RWPE2 (cell line): ENCODE results near the gene CENPQ.

Source experiments
- ATAC-seq: fragments of 200-7000 bp; cut with Tn5 transposase; 3 replicates; pipeline ENCODE4 v1.9.1; 2021; ENCODE audit warnings: low read depth
- DNase-seq: peaks from one replicate; pipeline ENCODE4 v3.0.0-alpha.2; 2020; ENCODE audit warnings: low spot score
- H3K27ac ChIP-seq: fragments of 450-650 bp; 2 replicates; pipeline ENCODE4 v1.5.1; 2017; ENCODE audit warnings: mild to moderate bottlenecking; ENCODE audit not compliant: poor library complexity, severe bottlenecking
- H3K27me3 ChIP-seq: fragments of 250-450 bp; sonication (Bioruptor Pico); 2 replicates; pipeline ENCODE4 v1.5.1; 2021; ENCODE audit warnings: mild to moderate bottlenecking, moderate library complexity; ENCODE audit not compliant: insufficient read depth, poor library complexity, severe bottlenecking
- H3K36me3 ChIP-seq: fragments of 250-450 bp; sonication (Bioruptor Pico); 2 replicates; pipeline ENCODE4 v1.5.1; 2020; ENCODE audit warnings: low read depth, mild to moderate bottlenecking, moderate library complexity
- H3K4me1 ChIP-seq: fragments of 250-450 bp; sonication (Bioruptor Pico); 2 replicates; pipeline ENCODE4 v1.5.1; 2021; ENCODE audit warnings: mild to moderate bottlenecking, moderate library complexity; ENCODE audit not compliant: insufficient read depth, poor library complexity, severe bottlenecking
- H3K4me3 ChIP-seq: fragments of 250-450 bp; sonication (Bioruptor Pico); 2 replicates; pipeline ENCODE4 v1.5.1; 2021; ENCODE audit warnings: mild to moderate bottlenecking, moderate library complexity; ENCODE audit not compliant: severe bottlenecking
- H3K9me3 ChIP-seq: fragments of 250-450 bp; sonication (Bioruptor Pico); 2 replicates; pipeline ENCODE4 v1.5.1; 2021; ENCODE audit warnings: mild to moderate bottlenecking, moderate library complexity; ENCODE audit not compliant: severe bottlenecking
- TF ChIP-seq, protein P1 (sequence below): fragments of 450-650 bp; IDR thresholded peaks from one replicate; pipeline ENCODE4 v1.5.1; 2017; ENCODE audit warnings: mild to moderate bottlenecking, moderate library complexity; ENCODE audit not compliant: poor library complexity, severe bottlenecking

Gene CENPQ

DNA sequence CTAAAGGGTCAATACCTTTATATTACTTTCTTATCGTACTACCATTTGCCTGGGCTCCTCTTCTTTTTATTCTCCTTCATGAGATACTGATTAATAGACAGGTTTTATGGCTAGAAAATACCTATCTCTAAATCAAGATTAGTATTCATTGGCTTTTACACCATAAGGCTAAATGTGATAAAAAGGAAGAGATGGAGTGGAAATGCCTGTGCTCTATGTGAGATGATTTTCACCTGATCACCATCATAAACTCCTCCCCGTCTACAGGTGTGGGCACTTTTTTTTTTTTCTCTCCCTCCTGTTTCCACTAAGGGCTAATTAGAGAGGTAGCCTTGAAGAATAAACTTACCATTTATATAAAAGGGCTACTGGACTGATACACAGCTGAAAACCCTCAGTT lies 36.5 kb downstream of the CENPQ start, which contains the start of gene GLYATL3:
GLYATL3 (plus strand) TSS at position 301 of the 400 bp plus-strand sequence. CDS start 12,068 bp downstream, outside the sequence.
- no peak within 1 kb of the TSS for H3K27ac ChIP-seq
- no peaks in the 10 kb centered on the region for H3K4me1 ChIP-seq
- H3K27me3 ChIP-seq = peaks cover 8% of the 10 kb centered on the region
- no peak for DNase-seq
- no peak within 1 kb of the TSS for H3K4me3 ChIP-seq
- H3K36me3 ChIP-seq = no peaks in the 10 kb centered on the region
- TF ChIP-seq, protein P1, sequence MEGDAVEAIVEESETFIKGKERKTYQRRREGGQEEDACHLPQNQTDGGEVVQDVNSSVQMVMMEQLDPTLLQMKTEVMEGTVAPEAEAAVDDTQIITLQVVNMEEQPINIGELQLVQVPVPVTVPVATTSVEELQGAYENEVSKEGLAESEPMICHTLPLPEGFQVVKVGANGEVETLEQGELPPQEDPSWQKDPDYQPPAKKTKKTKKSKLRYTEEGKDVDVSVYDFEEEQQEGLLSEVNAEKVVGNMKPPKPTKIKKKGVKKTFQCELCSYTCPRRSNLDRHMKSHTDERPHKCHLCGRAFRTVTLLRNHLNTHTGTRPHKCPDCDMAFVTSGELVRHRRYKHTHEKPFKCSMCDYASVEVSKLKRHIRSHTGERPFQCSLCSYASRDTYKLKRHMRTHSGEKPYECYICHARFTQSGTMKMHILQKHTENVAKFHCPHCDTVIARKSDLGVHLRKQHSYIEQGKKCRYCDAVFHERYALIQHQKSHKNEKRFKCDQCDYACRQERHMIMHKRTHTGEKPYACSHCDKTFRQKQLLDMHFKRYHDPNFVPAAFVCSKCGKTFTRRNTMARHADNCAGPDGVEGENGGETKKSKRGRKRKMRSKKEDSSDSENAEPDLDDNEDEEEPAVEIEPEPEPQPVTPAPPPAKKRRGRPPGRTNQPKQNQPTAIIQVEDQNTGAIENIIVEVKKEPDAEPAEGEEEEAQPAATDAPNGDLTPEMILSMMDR = no peak
- ATAC-seq = no peak
- H3K9me3 ChIP-seq = no peaks in the 10 kb centered on the region

DNA sequence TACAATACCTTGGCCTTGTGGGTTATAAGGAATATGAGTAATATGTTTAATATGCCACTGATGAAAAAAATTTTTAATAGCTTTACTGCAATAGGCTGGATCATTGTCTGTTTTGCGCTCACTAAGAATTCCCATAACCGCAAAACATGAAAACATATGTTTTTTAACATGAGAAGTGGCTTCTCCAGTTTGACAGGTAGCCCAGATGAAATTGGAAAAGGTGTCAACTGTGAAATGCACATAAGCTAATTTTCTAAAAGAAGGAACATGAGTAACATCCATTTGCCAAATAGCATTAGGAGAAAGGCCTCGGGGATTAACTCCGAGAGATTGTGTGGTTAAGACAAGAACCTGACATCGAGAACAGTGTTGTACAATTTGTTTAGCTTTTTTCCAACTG lies 41.5 kb downstream of the CENPQ start:
- Histone ChIP-seq H3K36me3 (no peaks in the 10 kb centered on the region), H3K4me1 (no peaks in the 10 kb centered on the region), H3K4me3 (no peak overlapping the region), H3K27ac (no peak overlapping the region), H3K27me3 (no peaks in the 10 kb centered on the region), H3K9me3 (no peaks in the 10 kb centered on the region)
- no peak for ATAC-seq
- DNase-seq = no peak
- TF ChIP-seq, protein P1 = no peak

DNA sequence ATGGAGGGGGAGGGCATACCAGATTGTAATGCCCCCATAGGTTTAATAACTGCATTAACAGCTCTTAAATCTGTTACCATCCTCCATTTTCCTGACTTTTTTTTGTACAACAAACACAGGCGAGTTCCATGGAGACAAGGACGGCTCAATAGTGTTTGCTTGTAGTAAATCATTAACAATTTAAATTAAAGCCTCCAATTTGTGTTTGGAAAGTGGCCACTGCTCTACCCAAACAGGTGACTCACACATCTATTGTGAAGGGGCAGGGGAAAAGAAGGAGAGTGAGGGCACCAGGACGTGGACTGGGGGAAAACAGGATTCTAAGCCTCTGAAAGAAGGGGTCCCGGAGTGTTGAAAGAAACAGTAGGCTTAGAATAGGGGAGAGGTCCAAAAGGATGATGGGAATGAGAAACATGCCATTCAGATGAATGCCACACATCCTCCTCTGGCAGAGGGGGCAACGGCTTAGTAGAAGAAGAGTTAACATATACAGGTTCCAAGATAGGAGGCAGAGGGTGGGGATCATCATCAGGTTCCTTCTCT lies 43.5 kb downstream of the CENPQ start:
- Histone ChIP-seq H3K4me3 (no peak overlapping the region), H3K9me3 (no peaks in the 10 kb centered on the region), H3K36me3 (no peaks in the 10 kb centered on the region), H3K4me1 (no peaks in the 10 kb centered on the region), H3K27ac (no peak overlapping the region), H3K27me3 (no peaks in the 10 kb centered on the region)
- DNase-seq = no peak
- ATAC-seq = no peak
- TF ChIP-seq, protein P1 = no peak

DNA sequence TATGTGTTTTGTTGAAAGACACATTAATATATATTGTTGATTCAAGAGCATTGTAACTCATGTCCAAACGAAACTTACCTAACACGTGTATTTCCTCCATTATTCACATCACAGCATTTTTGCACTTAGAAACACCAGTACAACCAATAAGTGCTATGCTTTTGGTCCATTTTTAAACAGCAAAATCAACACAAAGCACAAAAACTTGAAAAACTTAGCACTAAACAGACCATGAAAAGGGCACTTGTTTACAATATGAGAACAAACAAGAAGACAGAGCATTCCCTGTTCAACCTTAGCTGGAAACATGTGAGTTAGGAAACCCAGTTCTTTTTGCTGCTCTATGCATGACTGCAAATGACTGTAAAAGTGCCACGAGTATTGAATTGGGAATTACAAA lies 46.2 kb downstream of the CENPQ start:
- TF ChIP-seq, protein P1 = no peak
- no peaks in the 10 kb centered on the region for H3K4me1 ChIP-seq
- H3K27ac ChIP-seq = no peak overlapping the region
- H3K4me3 ChIP-seq = no peak overlapping the region
- no peaks in the 10 kb centered on the region for H3K36me3 ChIP-seq
- H3K27me3 ChIP-seq = no peaks in the 10 kb centered on the region
- ATAC-seq (no peak), DNase-seq (no peak)
- no peaks in the 10 kb centered on the region for H3K9me3 ChIP-seq

DNA sequence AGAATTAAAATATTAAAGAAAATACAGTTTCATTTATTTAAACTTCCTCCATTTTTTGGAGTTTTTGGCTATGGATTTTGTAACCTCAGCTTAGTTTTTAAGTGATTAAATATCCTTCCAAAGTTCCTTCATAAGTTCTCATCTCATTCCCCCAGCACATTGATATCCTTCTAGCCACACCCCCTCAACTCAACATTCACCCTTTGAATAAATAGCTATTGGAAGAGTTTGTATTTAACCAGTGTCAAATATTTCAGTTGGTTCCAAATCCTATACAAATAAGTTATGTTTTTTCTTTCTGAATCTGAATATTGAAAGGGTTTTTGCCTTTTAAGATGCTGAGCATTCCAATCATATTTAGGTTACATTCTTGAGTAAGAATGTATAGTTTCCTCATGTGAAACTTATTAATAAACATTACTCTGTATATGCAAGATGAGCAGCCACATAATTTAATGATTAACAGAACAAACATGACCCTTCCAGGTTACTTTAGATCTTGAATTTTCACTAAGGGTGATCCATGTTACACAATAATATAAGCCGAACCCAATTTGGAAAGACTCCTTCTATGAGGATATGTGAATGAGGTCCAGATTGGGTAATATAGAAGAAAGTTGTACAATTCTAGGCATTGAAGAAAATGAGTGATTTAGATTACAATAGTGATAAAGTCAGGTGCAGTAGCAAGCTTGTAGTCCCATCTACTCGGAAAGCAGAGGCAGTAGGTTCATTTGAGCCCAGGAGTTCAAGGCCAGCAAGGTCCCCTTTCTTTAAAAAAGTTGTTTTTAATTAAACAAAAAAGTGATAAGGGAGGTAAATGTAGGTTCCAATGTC lies 50.2 kb downstream of the CENPQ start:
- Histone ChIP-seq H3K27ac (no peak overlapping the region), H3K4me3 (no peak overlapping the region), H3K36me3 (no peaks in the 10 kb centered on the region), H3K4me1 (peaks cover 2% of the 10 kb centered on the region), H3K9me3 (no peaks in the 10 kb centered on the region), H3K27me3 (no peaks in the 10 kb centered on the region)
- TF ChIP-seq, protein P1 = no peak
- DNase-seq (no peak), ATAC-seq (peak; percentile 41; the same call in 1 of the 3 replicates)
